DMS53 treated with DMSO at 0.1 percent for 48 hours (cell line): ENCODE data around the gene PPP2CA.
"Not testable (repeated sequence)": the region's sequence is repeated elsewhere in the genome, so short reads cannot be mapped to it uniquely, and the experiment has no call there.

Experiments
- DNase-seq: peaks from one replicate; lab custom pipeline; 2025; ENCODE audit not compliant: unreplicated experiment; lab: John Stamatoyannopoulos, UW

PPP2CA gene

GRCh38 chr5:134203630-134204029 is 22.2 kb downstream of the PPP2CA start:
- no peak for DNase-seq

GRCh38 chr5:134195666-134196065 is 30.2 kb downstream of the PPP2CA start:
- no peak for DNase-seq

- DNase-seq = no peak
These were observed 36.8 kb downstream of the PPP2CA start for GRCh38 chr5:134189031-134189430.

DNA sequence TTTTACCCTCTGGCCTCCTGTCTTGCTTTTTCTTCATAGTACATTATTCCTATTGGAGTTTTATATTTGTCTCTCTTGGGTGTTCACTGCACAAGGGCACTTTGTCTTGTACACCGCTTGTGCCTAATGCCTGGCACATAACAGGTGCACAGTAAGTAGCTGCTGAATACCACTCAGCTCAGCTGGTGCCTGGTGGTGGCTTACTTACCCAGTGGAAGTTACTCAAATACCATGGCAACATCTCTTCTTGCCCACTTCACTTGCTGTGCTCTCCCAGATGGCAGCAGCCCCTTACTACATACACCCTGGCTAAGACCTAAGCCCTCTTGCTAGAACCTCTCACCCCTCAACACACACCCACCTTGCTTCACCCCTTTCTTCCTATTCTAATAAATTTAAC is 37.8 kb downstream of the PPP2CA start:
- no peak for DNase-seq

- peak; percentile 55 for DNase-seq
These were observed 41.4 kb downstream of the PPP2CA start for GRCh38 chr5:134184155-134185135.

DNA sequence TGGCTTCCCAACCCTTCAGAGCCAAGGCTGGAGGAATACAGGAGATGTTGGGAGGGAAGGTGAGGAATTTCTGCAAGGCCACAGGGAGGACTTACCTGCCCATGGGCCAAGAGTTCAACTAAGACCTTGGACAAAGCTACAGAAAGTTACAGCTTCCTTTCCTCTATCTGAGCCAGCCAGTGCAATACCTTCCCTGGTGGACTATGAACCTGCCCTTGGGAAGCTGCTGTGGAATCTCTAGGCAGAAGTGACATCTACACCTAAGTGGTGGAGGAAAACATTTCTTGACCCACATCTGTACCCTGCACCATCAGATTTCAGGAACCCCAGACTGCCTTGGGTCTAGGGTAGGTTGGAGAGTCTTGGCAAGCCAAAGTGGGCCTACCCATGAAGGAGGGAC is 42.4 kb downstream of the PPP2CA start:
- DNase-seq = no peak

DNA sequence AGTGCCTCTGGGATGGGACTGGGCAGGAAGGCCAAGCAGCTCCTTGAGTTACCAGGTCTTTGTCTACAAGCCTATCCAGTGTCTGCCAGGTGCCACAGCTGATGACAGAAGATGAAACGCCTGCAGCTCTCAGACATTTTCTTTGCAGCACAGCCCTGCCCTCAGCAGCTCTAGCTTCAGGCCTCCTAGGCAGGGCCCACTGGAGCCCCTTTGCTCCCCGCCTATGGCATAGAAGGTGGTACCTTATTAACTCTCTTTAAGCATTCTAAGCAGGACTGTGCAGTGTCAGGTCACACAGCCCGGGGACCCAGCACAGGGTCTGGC is 47.8 kb downstream of the PPP2CA start:
- DNase-seq = no peak

- peak; percentile 37 for DNase-seq
These were observed 48.3 kb downstream of the PPP2CA start for GRCh38 chr5:134177369-134178095.

DNA sequence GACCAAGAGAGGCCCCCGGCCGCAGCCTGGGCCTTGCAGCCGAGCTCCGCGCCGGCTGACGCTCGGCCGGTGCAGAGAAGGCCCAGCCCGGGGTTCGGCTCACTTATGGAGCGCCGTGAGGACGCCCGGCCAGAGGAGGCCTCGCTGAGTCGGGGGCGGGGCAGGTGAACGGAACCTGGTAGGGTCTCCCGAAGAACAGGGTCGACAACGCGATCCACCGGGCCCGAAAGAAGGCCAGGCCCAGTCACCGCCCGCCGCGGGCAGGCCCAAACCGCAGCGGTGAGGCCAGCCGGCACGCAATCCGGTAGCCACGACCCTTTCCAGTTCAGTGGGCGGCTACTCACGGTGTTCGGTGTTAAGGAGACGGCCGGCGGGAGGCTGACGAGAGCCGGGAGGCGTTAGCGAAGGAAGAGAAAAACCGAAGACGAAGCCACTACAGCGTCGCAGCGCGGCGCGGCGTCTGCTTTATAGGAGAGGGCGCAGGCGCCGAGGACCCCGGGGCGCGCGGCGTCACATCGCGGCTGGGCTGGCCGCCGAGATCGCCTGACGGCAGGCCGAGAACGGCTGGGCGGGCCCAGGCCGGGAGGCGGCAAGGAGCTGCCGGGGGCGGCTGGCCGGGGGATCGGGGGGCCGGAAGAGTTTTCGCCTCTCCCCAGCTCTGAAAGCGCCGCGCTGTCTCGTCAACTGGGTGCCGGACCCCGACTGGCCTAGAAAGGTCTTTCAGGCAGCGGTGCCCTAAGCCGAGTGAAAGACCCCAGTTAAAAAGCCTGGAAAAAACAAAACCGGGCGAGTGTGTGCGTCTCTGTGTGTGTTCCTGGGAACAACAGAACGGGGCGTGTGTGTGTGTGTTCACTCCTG is 49.1 kb downstream of the PPP2CA start, which contains the start of gene SKP1:
Gene SKP1, minus strand, starts transcription at position 440 of the 858 bp plus-strand sequence. CDS start 2,928 bp downstream, outside the sequence.
- DNase-seq = peak; percentile 83

- no peak for DNase-seq
These were observed 49.9 kb downstream of the PPP2CA start for GRCh38 chr5:134175921-134176510.

DNA sequence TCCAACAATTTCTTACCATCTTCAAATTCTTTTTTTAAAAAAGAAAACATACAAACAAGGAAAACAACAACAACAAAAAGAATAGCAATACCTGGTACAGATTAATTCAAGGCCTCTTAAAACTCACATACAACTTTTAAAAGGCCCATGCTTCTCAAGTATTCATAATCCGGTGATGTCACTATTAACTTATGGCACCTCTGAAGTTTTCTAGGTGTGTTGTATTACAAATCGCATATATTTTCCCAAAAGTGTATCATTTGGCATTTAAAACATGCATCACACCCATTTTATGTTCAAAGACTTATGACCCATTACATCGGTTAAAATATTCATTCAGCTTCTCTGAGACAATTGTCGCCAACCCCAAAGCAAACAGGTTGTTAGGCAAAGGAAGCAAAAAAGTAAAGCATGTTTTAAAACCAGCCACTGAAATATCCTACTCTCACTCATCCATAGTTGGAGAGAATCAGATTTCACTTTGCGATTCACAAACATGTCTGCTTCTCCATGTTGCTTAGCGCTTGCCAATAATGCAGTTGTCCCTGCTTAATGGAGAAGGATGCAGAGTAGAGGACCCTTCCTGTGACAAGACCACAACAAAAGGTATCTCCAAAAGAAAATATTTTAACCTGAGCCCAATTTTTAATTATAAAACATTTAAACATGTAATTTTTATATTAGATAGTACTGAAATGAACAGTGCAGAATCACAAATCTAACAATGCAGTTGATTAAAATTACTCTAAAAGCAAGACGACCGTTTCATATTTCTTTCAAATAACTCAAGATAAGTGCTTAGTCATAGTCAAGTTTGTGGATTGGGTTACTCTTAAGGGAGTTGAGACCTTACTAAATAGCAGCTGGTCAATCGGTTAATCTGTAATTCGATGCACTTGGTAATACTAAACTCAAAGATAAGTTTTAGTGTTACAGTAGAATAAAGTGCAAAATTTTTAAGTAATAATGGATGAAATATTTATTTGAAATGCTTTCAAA is 50.7 kb downstream of the PPP2CA start:
- DNase-seq = no peak

GRCh38 chr5:134171972-134172371 is 53.9 kb downstream of the PPP2CA start:
- DNase-seq = no peak

DNA sequence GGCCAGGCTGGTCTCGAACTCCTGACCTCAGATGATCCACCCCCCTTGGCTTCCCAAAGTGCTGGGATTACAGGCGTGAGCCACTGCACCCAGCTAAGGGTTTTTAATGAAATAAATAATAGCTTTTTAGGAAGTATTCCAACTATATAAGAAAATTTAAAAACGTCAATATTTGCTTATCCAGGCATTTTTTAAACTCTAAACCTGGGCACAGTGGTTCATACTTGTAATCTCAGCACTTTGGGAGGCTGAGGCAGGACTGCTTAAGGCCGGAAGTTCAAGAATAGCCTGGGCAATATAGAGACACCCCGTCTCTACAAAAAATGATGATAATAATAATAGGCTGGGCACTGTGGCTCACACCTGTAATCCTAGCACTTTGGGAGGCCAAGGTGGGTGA is 63.3 kb downstream of the PPP2CA start:
- DNase-seq = no peak

DNA sequence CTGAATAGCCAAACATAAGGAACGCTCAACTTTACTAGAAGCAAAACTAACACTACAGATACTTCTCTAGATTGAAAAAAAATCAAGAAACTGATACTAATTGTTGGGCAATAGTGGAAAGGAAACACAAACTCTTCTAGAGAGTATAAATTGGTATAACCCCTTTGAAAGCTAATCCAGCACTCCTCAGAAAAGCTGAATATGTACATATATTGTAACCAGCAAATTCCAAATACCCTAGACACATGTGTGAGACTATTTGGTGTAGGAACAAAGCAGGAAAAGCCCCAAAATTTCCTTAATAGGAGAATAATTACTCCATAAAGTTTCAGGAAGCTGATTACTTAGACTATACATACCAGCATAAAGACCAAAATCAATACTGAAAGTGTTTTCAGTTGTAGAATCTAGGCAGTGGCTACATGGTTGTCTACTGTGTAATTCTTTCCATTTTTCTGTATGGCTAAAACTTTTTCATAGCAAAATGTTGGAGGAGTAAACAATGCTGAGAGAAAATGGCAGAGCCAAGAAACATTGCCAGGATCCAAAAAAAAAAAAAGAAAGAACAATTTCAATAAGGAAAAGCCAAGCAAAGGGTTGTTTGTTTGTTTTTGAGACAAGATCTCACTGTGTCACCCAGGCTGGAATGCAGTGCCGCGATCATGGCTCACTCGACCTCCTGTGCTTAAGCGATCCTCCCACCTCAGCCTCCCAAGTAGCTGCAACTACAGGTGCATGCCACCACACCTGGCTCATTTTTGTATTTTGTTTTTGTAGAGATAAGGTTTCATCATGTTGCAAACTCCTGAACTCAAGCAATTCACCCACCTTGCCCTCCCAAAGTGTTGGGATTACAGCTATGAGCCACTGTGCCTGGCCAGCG is 64.1 kb downstream of the PPP2CA start:
- DNase-seq = no peak

DNA sequence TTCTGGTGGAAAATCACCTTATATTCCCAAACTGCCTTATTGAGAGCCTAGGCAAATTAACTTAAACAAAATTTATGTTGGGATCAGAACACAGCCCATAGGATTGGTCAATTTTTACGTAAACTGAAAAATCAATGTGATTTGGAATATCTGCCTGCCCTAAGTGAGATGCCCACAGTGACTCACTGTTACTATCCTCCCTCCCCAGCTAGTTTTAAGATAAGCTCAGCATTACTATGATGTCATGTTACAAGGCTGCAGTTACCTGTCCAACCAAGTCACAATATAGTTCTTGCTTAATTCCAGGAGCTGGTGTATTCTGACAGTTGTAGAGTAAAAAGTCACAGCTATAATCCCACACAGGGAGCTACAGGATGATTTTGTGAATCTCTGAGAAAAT is 72.2 kb downstream of the PPP2CA start:
- no peak for DNase-seq

GRCh38 chr5:134153241-134153640 is 72.6 kb downstream of the PPP2CA start:
- no peak for DNase-seq

GRCh38 chr5:134152173-134152832 is 73.6 kb downstream of the PPP2CA start:
- not testable (repeated sequence) for DNase-seq

GRCh38 chr5:134151723-134152122 is 74.2 kb downstream of the PPP2CA start:
- no peak for DNase-seq
